LNCaP clone FGC (cell line): ENCODE data around the gene NRP1.

ENCODE experiments used
- DNase-seq: peaks from one replicate; pipeline ENCODE4 v3.0.0-alpha.2; 2011; ENCODE audit warnings: low read depth
- H3K4me3 ChIP-seq: 2 replicates; pipeline ENCODE4 v1.5.1; 2011; ENCODE audit warnings: mild to moderate bottlenecking, low read depth, low read length, control low read depth
- TF ChIP-seq, protein P1 (sequence below): IDR thresholded peaks from 2 replicates; pipeline ENCODE4 v1.5.1; 2012; ENCODE audit warnings: mild to moderate bottlenecking; ENCODE audit not compliant: control insufficient read depth, insufficient read depth; ENCODE audit errors: extremely low read depth

Gene NRP1

GRCh38 chr10:33332183-33333065 lies 2.0 kb downstream of the NRP1 start:
- peak overlapping the region; percentile 82 for H3K4me3 ChIP-seq
- TF ChIP-seq, protein P1, sequence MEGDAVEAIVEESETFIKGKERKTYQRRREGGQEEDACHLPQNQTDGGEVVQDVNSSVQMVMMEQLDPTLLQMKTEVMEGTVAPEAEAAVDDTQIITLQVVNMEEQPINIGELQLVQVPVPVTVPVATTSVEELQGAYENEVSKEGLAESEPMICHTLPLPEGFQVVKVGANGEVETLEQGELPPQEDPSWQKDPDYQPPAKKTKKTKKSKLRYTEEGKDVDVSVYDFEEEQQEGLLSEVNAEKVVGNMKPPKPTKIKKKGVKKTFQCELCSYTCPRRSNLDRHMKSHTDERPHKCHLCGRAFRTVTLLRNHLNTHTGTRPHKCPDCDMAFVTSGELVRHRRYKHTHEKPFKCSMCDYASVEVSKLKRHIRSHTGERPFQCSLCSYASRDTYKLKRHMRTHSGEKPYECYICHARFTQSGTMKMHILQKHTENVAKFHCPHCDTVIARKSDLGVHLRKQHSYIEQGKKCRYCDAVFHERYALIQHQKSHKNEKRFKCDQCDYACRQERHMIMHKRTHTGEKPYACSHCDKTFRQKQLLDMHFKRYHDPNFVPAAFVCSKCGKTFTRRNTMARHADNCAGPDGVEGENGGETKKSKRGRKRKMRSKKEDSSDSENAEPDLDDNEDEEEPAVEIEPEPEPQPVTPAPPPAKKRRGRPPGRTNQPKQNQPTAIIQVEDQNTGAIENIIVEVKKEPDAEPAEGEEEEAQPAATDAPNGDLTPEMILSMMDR = no peak
- no peak for DNase-seq

- TF ChIP-seq, protein P1 = no peak
- no peak for DNase-seq
- peak overlapping the region; percentile 82 for H3K4me3 ChIP-seq
These were observed 3.1 kb downstream of the NRP1 start for GRCh38 chr10:33331379-33331694.

DNA sequence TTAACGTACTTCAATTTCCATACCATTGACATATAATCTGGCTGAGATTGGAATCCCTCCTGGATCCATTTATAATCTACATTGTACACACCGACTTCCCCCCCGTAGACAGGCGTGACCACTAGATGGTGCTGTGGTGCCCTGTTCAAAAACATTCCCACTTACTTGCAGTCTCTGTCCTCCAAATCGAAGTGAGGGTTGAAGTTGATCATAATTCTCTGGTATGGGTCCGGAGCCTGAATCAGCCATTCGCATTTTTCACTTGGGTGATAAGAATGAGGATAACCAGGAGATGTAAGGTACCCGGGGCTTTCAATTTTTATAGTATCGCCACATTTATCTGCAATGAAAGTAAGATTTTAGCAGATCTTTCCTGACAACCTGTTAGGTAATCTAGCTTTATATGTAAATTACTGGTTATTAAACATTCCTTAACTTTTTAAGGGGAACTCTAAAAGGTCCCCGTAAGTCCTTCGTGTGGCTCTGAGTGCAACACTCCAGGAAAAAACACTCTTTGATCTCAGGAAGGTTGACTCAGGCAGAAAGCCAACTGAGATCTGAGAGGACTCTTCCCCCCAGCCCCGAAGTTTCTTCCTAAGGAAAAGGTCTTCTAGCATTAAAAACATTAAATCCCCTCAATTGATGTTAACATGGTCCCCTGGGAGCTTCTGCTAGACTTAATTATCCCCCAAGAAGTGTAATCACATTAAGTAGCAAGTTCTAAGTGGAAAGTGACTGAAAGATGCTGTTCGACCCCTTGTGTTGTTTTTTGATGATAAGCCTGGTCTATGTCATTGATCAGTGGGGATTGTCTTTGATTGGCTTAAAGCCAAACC lies 3.7 kb downstream of the NRP1 start:
- TF ChIP-seq, protein P1 = peak; percentile 96
- peak; percentile 74 for DNase-seq
- peak overlapping the region; percentile 82 for H3K4me3 ChIP-seq

GRCh38 chr10:33329178-33329577 lies 5.3 kb downstream of the NRP1 start:
- TF ChIP-seq, protein P1 = no peak
- H3K4me3 ChIP-seq = peak overlapping the region; percentile 82
- DNase-seq = peak; percentile 66

DNA sequence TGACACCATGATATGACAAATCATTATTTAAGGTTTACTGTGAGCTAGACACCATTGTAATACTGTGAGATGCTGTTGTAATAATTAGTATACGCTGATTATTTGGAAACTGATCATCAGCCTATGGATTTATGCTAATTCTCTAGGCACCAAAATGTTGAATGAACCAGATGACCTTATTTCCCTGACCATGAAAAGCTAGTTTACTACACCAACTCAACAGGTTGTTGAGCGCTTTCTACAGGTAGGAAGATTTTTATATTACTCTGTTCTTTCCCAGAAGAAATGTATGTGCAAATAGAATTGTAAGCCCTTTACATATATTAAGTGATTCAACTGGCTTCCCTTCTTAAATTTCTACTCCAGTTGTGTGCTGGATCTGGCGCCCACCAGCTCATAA lies 6.2 kb downstream of the NRP1 start:
- no peak overlapping the region for H3K4me3 ChIP-seq
- no peak for DNase-seq
- TF ChIP-seq, protein P1 = no peak

DNA sequence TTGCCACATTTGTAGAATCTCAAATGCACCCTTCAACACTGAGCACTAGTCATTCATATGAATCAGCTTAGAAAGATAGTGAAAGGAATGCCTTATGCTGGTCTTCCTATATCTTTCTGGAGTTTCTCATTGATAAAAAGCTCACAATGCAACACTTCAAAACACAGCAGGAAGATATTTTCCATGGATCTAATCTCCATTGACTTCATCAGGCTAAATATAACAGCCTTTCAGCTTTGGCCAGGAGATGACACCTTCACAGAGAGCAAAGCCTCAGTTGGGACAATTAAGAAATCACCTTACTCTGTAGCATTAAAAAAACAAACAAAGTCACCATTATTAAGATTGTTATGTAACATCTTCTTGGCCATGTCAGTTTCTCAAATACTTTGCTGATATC lies 6.7 kb downstream of the NRP1 start:
- TF ChIP-seq, protein P1 = peak; percentile 48
- no peak overlapping the region for H3K4me3 ChIP-seq

More for the DNA sequence above, 6.7 kb downstream of the NRP1 start:
- DNase-seq = no peak
